HG03159 (cell line): Measurements from ENCODE around the gene MRPL14.
"Not testable (repeated sequence)": the region's sequence is repeated elsewhere in the genome, so short reads cannot be mapped to it uniquely, and the experiment has no call there.

Source experiments
- ATAC-seq: cut with Tn5 transposase; IDR thresholded peaks from one replicate; pipeline ENCODE4 v1.9.1; 2021; ENCODE audit warnings: mild to moderate bottlenecking, moderate library complexity; ENCODE audit not compliant: unreplicated experiment

MRPL14 gene

DNA sequence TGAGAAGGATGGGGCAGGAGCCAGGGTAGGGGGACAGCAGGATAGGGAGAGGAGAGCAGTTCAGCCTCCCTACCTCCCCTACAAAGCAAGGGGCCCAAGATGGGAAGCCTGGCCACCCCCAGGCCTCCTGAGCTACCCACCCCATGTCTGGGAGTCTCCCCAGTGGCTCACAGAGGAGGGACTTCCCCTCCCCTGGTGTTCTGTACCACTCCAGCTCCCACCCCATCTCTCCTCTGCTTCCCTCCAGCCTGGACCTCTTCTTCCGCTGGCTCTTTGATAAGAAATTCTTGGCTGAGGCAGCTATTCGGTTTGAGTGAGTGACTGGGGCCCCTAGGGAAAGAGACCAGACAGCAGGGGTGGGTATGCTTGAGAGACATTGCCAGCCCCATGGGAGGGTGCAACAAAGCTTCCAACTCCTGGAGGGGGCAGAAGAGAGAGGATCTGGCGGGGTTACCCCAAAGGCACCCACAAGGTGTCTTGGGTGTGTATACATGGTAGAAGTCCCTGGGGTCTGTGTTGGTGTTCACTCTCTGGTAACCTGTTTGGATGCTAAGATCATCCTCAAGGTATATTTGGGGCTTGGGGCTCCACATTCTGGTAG is 23.2 kb upstream of the MRPL14 start:
- ATAC-seq: no peak

- ATAC-seq: no peak
Observed at GRCh38 chr6:44149369-44150012, 22.2 kb upstream of the MRPL14 start.

DNA sequence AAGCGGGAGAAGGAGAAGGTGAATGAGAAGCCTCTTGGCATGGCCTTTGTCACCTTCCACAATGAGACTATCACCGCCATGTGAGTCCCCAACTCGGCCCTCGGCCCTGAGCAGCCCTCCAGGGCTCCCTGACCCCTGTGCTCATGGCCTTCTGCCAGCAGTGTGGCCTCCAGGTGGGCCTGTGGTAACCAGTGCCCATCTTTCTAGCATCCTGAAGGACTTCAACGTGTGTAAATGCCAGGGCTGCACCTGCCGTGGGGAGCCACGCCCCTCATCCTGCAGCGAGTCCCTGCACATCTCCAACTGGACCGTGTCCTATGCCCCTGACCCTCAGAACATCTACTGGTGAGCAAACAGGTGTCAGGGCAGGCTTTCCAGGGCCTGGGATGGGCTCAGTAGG is 21.1 kb upstream of the MRPL14 start:
- ATAC-seq: no peak

- no peak for ATAC-seq
Observed at GRCh38 chr6:44147256-44147655, 20.0 kb upstream of the MRPL14 start.

DNA sequence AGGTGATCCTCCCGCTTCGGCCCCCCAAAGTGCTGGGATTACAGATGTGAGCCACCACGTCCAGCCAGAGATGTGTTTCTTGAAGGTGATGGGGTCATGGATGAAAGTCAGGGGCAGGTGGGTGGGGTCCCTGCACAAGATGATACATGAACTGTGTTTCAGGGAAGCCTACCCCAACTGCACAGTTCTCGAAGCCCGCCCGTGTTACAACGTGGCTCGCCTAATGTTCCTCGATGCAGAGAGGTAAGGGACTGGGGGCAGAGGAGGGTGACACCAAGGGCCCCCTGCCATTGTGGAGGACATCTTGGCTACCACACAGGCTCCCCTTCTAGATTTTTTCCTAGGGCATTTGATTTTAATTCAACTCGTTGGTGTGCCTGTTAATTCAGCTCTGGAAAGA is 19.4 kb upstream of the MRPL14 start:
- ATAC-seq: no peak

DNA sequence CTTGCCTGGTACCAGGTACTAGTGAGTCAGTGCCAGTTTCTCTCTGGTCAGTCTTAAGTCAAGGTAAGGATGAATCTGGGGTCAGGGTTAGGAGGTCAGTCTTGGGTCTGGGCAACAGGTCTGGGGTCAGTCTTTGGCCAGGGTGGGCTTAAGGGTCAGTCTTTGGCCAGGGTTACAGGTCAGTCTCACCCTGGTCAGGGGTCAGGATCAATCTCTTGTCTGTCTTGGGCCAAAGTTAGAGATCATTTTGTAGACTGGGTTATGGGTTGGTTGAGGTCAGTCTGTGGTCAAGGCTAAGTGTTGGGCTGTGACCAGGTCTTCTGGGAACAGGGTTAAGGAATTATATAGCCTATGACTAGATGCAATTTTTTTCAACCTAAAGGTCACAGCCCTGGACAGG is 18.6 kb upstream of the MRPL14 start:
- no peak for ATAC-seq

GRCh38 chr6:44144536-44144935 is 17.3 kb upstream of the MRPL14 start:
- ATAC-seq: not testable (repeated sequence)

GRCh38 chr6:44143731-44144130 is 16.5 kb upstream of the MRPL14 start:
- ATAC-seq: no peak

DNA sequence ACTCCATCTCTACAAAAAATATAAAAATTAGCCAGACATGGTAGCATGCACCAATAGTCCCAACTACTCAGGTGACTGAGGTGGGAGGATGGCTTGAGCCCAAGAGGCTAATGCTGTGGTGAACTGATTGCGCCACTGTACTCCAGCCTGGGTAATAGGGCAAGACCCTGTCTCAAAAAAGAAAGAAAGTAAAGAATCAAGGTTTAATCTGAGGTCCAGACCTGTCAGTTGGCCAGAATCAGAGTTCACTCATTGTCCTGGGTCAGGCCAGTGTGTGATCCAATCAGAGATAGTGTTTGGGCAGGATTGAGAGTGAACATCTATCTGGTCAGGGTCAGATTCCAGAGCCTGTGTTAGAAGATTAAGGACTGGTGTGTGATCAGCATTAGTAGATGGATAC is 15.6 kb upstream of the MRPL14 start:
- no peak for ATAC-seq

DNA sequence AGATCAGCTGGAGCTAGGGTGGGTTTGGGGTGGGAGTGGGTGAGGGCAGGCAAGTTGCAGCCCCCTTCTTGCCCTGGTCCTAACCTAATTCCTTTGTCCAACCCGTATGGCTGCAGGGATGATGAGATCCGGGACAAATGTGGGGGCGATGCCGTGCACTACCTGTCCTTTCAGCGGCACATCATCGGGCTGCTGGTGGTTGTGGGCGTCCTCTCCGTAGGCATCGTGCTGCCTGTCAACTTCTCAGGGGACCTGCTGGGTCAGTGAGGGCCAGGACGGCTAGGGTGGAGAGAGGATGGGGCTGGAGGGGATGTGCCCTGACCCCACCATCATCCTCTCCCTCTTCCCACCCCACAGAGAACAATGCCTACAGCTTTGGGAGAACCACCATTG is 12.1 kb upstream of the MRPL14 start:
- ATAC-seq: no peak

GRCh38 chr6:44138717-44139350 is 11.6 kb upstream of the MRPL14 start:
- no peak for ATAC-seq

DNA sequence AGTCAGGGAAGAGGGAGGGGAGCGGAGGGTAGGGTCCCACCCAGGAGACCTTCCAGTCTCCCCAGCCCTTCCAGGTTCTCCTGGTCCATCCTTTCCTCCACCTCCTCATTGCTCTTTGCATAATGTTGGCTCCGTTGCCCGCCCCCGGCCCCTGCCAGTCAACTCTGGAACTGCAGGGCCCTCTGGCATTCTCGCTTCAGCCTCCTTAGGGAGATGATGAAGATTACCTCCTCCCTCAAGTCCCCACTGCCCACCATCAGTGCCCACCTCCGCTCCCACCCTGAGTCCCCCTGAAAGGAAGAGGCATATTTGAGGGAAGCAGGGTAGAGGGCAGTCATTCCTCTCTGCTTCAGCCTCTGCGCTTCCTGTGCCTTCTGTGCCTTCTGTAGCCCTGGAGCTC is 8.6 kb upstream of the MRPL14 start:
- no peak for ATAC-seq

GRCh38 chr6:44135173-44135758 is 8.0 kb upstream of the MRPL14 start:
- ATAC-seq: no peak

- ATAC-seq: no peak
Observed at GRCh38 chr6:44133981-44134711, 6.9 kb upstream of the MRPL14 start.

GRCh38 chr6:44133003-44133931 is 6.0 kb upstream of the MRPL14 start:
- no peak for ATAC-seq

DNA sequence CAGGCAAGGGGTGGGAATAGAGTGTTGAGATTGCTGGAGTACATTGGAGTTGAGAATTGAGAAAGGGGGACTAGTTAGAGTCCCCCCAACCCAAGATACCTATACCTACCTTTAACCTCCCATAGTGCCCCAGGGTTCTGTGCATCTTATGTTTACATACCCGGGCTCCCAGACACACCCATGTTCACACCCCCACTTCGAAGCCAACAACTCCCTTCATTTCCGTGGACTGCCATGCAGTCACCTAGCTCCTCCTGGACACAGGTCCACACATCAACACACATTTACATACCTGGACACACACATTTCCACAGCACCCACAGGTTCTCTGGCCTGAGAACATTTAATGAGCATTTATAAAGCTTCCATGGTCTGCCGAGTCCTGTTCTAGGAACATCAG is 5.2 kb upstream of the MRPL14 start:
- ATAC-seq: no peak

- no peak for ATAC-seq
Observed at GRCh38 chr6:44131892-44132291, 4.6 kb upstream of the MRPL14 start.

GRCh38 chr6:44129841-44130322 is 2.6 kb upstream of the MRPL14 start:
- no peak for ATAC-seq

DNA sequence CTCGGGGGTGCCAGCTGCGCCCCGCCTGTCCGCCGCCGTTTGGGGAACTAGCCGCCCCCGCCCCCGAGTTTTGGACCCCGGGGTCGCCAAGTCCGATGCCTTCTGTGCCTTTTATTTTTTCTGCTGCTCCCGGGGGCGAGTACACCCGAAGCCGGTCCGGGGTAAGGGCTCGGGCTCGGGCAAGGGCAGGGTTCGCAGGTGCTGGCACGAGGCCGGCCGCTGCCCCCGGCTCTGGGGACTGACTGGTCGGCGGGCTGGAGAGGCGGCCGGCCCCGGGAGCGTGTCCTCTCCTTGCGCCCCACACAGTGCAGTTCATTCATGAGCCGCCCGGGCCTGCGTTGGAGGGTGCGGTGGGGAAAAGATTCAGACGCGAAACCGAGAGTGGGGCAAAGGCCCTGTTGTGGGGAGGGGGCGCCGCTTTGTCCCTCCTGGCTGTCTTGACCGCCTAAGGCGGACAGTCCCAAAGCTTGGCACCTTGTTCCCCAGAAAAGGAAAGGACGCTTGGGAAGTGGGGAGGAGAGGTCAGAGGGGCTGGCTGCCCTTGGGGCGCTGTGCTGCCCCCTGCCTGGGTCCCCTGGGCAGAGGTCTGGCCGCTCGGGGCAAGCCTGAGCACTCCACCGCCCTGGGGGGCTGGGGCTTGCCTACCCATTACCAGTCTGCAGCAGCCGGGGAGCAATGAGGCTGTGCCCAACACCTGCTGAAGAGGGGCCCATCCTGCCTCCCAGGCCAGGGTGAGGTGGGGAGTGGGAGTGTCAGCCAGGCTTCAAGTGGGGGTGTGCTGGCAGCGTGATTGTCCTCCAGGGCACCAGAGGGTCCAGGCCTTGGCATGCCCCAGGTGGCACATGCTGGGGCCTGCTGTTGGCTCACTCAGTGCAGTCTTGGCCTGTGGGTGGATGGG is 1.0 kb upstream of the MRPL14 start:
- ATAC-seq: peak; percentile 18
